ENCODE measurements around the gene SEC61A2.

SEC61A2 gene

DNA sequence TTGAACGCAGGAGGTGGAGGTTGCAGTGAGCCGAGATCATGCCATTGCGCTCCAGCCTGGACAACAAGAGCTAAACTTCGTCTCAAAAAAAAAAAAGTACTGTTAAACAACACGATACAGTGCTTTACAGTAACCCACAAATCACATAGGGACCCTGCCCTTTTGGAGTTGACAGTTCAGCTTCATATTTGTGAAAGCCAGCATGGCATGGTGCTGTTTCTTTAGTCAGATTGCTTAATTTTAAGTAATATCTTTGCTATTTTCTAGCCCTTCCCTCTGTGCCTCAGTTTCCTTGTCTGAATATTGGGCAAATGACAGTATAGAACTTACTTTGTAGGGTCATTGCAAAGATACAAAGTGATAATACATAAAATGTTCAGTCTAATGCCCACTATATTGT, 71.4 kb downstream of the SEC61A2 start:
- DNase-seq, result no peak

GRCh38 chr10:12201543-12201942, 72.1 kb downstream of the SEC61A2 start:
- DNase-seq, result no peak

DNA sequence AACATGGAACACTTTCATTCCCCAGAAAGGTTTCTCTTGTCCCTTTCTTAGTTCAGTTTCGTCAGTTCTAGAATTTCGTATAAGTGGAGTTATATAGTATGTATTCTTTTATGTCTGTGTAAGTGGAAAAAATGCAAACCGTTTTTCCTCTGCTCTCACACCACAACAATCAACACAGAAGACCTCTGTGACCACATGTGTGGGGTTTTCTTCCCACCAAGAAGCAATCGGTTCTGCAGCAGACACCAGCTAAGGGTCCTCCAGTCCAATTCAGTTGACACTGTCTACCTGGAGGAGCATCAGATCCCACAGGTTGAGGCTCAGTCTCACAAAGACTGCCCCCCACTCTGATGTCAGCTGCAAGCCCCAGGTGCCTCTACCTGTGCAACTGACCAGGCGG, 72.7 kb downstream of the SEC61A2 start:
- DNase-seq, result no peak

- DNase-seq, result no peak
Measured at GRCh38 chr10:12205082-12205481, 75.6 kb downstream of the SEC61A2 start.

DNA sequence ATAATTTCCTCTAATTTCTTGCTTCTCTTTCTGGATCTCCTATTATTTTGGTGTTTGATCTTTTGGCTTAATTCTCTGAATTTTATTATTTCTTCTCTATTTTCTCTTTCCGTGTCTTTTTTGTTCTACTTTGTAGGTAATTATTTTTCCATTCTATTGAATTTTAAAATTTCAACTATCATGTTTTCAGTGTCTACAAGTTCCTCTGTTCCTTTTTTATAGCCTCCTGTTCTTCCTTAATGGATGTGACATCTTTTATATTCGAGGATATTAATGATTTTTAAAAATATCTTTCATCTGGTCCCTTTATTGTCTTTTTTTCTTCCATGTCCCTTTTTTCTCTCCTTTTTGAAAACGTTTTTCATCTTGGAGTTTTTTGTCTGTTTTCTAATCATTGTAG, 77.6 kb downstream of the SEC61A2 start:
- DNase-seq, result no peak

GRCh38 chr10:12208460-12208859, 79.0 kb downstream of the SEC61A2 start:
- no peak for DNase-seq

DNA sequence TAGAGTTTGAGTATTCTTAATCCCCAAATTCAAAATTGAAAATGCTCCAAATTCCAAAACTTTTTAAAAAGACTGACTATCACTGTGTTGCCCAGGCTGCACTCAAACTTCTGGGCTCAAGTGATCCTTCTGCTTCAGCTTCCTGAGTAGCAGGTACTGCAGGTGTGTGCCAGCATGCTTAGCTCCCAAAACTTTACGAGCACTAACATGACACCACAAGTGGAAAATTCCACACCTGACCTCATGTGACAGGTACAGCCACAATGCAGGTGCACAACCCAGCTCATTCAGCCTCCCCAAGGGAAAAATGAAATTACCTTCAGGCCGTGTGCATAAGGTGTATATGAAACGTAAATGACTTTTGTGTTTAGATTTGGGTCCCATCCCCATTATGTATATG, 83.0 kb downstream of the SEC61A2 start:
- DNase-seq, result peak; percentile 21

- no peak for DNase-seq
Measured at GRCh38 chr10:12213621-12214020, 84.1 kb downstream of the SEC61A2 start.

- no peak for DNase-seq
Measured at GRCh38 chr10:12214093-12214492, 84.6 kb downstream of the SEC61A2 start.

DNA sequence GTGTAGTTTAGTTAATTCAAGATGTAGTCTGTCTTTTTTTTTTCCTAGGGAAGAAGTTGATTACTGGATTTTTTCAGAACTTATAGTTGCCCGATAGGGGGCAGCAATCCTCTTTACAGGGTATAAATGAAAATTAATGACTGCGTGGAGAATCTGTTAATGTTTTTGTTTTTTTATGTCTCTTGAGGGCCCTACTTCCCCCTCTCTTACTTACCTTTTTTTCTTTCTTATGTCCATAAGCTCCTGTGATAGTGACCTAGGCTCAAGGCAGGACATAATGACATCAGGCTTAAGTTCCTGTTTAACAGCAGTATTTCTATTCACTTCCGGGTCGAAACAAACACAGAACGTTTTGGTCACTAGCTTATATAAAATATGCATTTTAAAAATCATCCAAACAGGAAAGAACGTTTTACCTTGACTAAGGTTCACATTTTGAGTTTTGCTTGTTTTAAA, 85.3 kb downstream of the SEC61A2 start:
- peak; percentile 61 for DNase-seq
